H1 (cell line): ENCODE measurements around the gene CIB2. TPM values are rescaled to one million over a fixed set of nuclear protein-coding genes. Genes with fewer than 3 reads are reported as not detected.

Experiments
- CTCF ChIA-PET: fragments of 300-600 bp; sonication (Branson Sonifier 250); formaldehyde crosslinking; loops from one replicate; lab custom pipeline; 2021; ENCODE audit not compliant: partially characterized antibody; lab: Charles Lee
- POLR2A ChIA-PET: fragments of 300-600 bp; sonication (Branson Sonifier 250); formaldehyde crosslinking; loops from one replicate; lab custom pipeline; 2021; ENCODE audit warnings: inconsistent platforms; ENCODE audit not compliant: partially characterized antibody; lab: Charles Lee
- DNase-seq, 2 experiments: peaks; one replicate each; pipeline versions ENCODE4 v3.0.0 to v3.0.0-alpha.2; 2010 to 2022; ENCODE audit warnings: low spot score in 2 of 2, low read depth in 1 of 2, mixed read lengths in 1 of 2
- FAIRE-seq: peaks from 2 replicates; lab custom pipeline; 2011; peaks lifted over from hg19 to GRCh38; lab: Jason Lieb, UNC
- H2AFZ ChIP-seq: 2 replicates; pipeline ENCODE4 v1.8.1; 2012; ENCODE audit warnings: low read length, inconsistent platforms
- H2AK5ac ChIP-seq: 2 replicates; pipeline ENCODE4 v1.6.1; 2013; ENCODE audit warnings: low read depth, low read length
- H2BK120ac ChIP-seq: replicated peaks from 2 replicates; pipeline ENCODE3; 2013; ENCODE audit warnings: low read depth, low read length, inconsistent platforms
- H2BK12ac ChIP-seq: 2 replicates; pipeline ENCODE4 v1.6.1; 2013; ENCODE audit warnings: low read depth, low read length
- H2BK15ac ChIP-seq: 2 replicates; pipeline ENCODE4 v1.6.1; 2013; ENCODE audit warnings: low read length
- H2BK20ac ChIP-seq: 2 replicates; pipeline ENCODE4 v1.6.1; 2013; ENCODE audit warnings: low read length
- H2BK5ac ChIP-seq: 2 replicates; pipeline ENCODE4 v1.6.1; 2013; ENCODE audit warnings: low read depth, low read length
- H3K14ac ChIP-seq: 2 replicates; pipeline ENCODE4 v1.6.1; 2013; ENCODE audit warnings: inconsistent platforms; ENCODE audit not compliant: insufficient read length
- H3K18ac ChIP-seq: 2 replicates; pipeline ENCODE4 v1.6.1; 2013; ENCODE audit warnings: low read length; ENCODE audit errors: extremely low read depth
- H3K23ac ChIP-seq: 2 replicates; pipeline ENCODE4 v1.6.1; 2013; ENCODE audit warnings: inconsistent platforms; ENCODE audit not compliant: insufficient read length
- H3K23me2 ChIP-seq: 2 replicates; pipeline ENCODE4 v1.6.1; 2013; ENCODE audit warnings: low read depth, low read length
- H3K27ac ChIP-seq: 2 replicates; pipeline ENCODE4 v1.6.1; 2011; ENCODE audit warnings: low read depth, low read length, inconsistent platforms
- H3K27me3 ChIP-seq, 4 experiments: replicated peaks in 1 of 4; 1 replicate in 1 of 4; 2 replicates in 3 of 4; pipeline versions ENCODE4 v1.6.1 to v1.8.1; 2011 to 2013; ENCODE audit warnings: low read length in 3 of 4, mild to moderate bottlenecking in 3 of 4, inconsistent platforms in 2 of 4, mixed read lengths in 2 of 4, moderate library complexity in 1 of 4; ENCODE audit not compliant: control insufficient read depth in 3 of 4, insufficient read depth in 3 of 4; ENCODE audit errors: extremely low read depth in 1 of 4
- H3K36me3 ChIP-seq, 4 experiments: 2 replicates each; pipeline versions ENCODE4 v1.6.1 to v1.8.1; 2011 to 2013; ENCODE audit warnings: mild to moderate bottlenecking in 4 of 4, low read length in 3 of 4, moderate library complexity in 2 of 4, control low read depth in 1 of 4, inconsistent platforms in 1 of 4; ENCODE audit not compliant: insufficient read depth in 4 of 4, control insufficient read depth in 2 of 4
- H3K4ac ChIP-seq: replicated peaks from 2 replicates; pipeline ENCODE3; 2013; ENCODE audit warnings: low read length, low read depth, mixed read lengths, inconsistent platforms; ENCODE audit not compliant: insufficient read length
- H3K4me1 ChIP-seq, 4 experiments: replicated peaks in 1 of 4; 1 replicate in 1 of 4; 2 replicates in 3 of 4; pipeline versions ENCODE4 v1.6.1 to v1.8.1; 2011 to 2013; ENCODE audit warnings: low read length in 3 of 4, inconsistent platforms in 2 of 4, mixed read lengths in 1 of 4; ENCODE audit not compliant: insufficient read depth in 4 of 4, control insufficient read depth in 3 of 4
- H3K4me2 ChIP-seq, 2 experiments: 2 replicates each; pipeline versions ENCODE4 v1.6.1 to v1.8.1; 2011 to 2013; ENCODE audit warnings: low read depth in 2 of 2, low read length in 2 of 2, control low read depth in 1 of 2, inconsistent platforms in 1 of 2, mild to moderate bottlenecking in 1 of 2; ENCODE audit not compliant: insufficient read depth in 1 of 2
- H3K4me3 ChIP-seq, 4 experiments: fragments of 200-600, 300-600 bp in 1 of 4; sonication (generic), shearing (Covaris generic), sonication (Bioruptor Twin) in 1 of 4; 2 replicates each; pipeline versions ENCODE4 v1.5.1 to v1.8.1; 2011 to 2016; ENCODE audit warnings: low read length in 4 of 4, low read depth in 3 of 4, control low read depth in 2 of 4, inconsistent platforms in 2 of 4, mild to moderate bottlenecking in 2 of 4, mixed read lengths in 1 of 4, moderate library complexity in 1 of 4; ENCODE audit not compliant: insufficient read depth in 2 of 4; ENCODE audit errors: extremely low read depth in 1 of 4
- H3K56ac ChIP-seq: replicated peaks from 2 replicates; pipeline ENCODE3; 2013; ENCODE audit warnings: low read depth, mild to moderate bottlenecking, mixed read lengths, low read length, inconsistent platforms; ENCODE audit not compliant: insufficient read length
- H3K79me1 ChIP-seq: 2 replicates; pipeline ENCODE4 v1.6.1; 2013; ENCODE audit warnings: low read depth, low read length, control low read depth
- H3K79me2 ChIP-seq, 2 experiments: 2 replicates each; pipeline versions ENCODE4 v1.6.1 to v1.8.1; 2012 to 2013; ENCODE audit warnings: low read length in 2 of 2, mild to moderate bottlenecking in 2 of 2, inconsistent platforms in 1 of 2; ENCODE audit not compliant: insufficient read depth in 2 of 2, control insufficient read depth in 1 of 2
- H3K9ac ChIP-seq, 4 experiments: replicated peaks in 1 of 4; 1 replicate in 1 of 4; 2 replicates in 3 of 4; pipeline versions ENCODE4 v1.6.1 to v1.8.1; 2011 to 2013; ENCODE audit warnings: low read depth in 3 of 4, low read length in 3 of 4, control low read depth in 2 of 4, mild to moderate bottlenecking in 2 of 4, moderate library complexity in 2 of 4, inconsistent platforms in 1 of 4; ENCODE audit errors: extremely low read depth in 1 of 4
- H3K9me3 ChIP-seq, 2 experiments: 2 replicates each; pipeline versions ENCODE4 v1.6.1 to v1.8.1; 2012 to 2013; ENCODE audit warnings: mild to moderate bottlenecking in 2 of 2, moderate library complexity in 2 of 2, control low read depth in 1 of 2, inconsistent platforms in 1 of 2, low read depth in 1 of 2, low read length in 1 of 2, mixed read lengths in 1 of 2; ENCODE audit not compliant: insufficient read depth in 2 of 2
- H4K20me1 ChIP-seq, 2 experiments: replicated peaks in 1 of 2; 2 replicates each; pipeline versions ENCODE3 to v1.8.1; 2011 to 2013; ENCODE audit warnings: inconsistent platforms in 2 of 2, low read length in 2 of 2, mild to moderate bottlenecking in 1 of 2; ENCODE audit not compliant: insufficient read depth in 2 of 2, control insufficient read depth in 1 of 2
- H4K5ac ChIP-seq: 2 replicates; pipeline ENCODE4 v1.6.1; 2013; ENCODE audit warnings: low read length, low read depth, mixed read lengths, inconsistent platforms; ENCODE audit not compliant: insufficient read length
- H4K8ac ChIP-seq: 2 replicates; pipeline ENCODE4 v1.8.0; 2013; ENCODE audit warnings: mild to moderate bottlenecking, moderate library complexity, low read length, inconsistent platforms; ENCODE audit not compliant: insufficient read depth; ENCODE audit errors: extremely low read depth
- H4K91ac ChIP-seq: replicated peaks from 2 replicates; pipeline ENCODE3; 2013; ENCODE audit warnings: low read length, mixed read lengths, inconsistent platforms; ENCODE audit not compliant: insufficient read length
- GABPA ChIP-seq: IDR thresholded peaks from 2 replicates; pipeline ENCODE4 v1.6.1; 2011; ENCODE audit warnings: mild to moderate bottlenecking, low read length, moderate library complexity, borderline replicate concordance; ENCODE audit not compliant: insufficient read depth
- POU5F1 ChIP-seq: IDR thresholded peaks from 2 replicates; pipeline ENCODE4 v1.6.1; 2011; ENCODE audit warnings: low read depth, mild to moderate bottlenecking, low read length, moderate library complexity
- USF2 ChIP-seq: IDR thresholded peaks from 2 replicates; pipeline ENCODE4 v1.6.1; 2011; ENCODE audit warnings: low read length, improper control_type of control experiment
- WGBS, 2 experiments: shearing (Covaris generic) in 1 of 2; methylation state at CpG; one replicate each; pipeline versions ENCODE4 v1.1.6 to v1.1.7; 2013 to 2015; ENCODE audit warnings: low lambda C conversion rate in 2 of 2, mixed read lengths in 2 of 2, inconsistent platforms in 1 of 2, low coverage in 1 of 2, missing lambda C conversion rate in 1 of 2; ENCODE audit not compliant: insufficient replicate concordance in 2 of 2, insufficient coverage in 1 of 2, insufficient read length in 1 of 2; ENCODE audit errors: extremely low coverage in 1 of 2, missing lambda C conversion rate in 1 of 2; 5-methylcytosine and 5-hydroxymethylcytosine counted together
- polyA plus RNA-seq, 7 experiments: library from polyadenylated mRNA; depleted of rRNA in 3 of 7; stranded (reverse) in 5 of 7; unstranded in 2 of 7; fragments of >200 nt in 5 of 7; fragments of 200-250 nt in 2 of 7; gene quantifications; 1 replicate in 5 of 7; 2 replicates in 1 of 7; 4 replicates in 1 of 7; pipeline versions ENCODE4 v1.2.1 to v1.2.3, GENCODE V29; 2011 to 2013; ENCODE audit warnings: missing spikeins in 2 of 7, mixed read lengths in 2 of 7
- total RNA-seq: library from RNA; stranded (reverse); fragmentation: NEBNext Ultra II Directional; extraction: Animal tissue kit (Norgen Biotek cat#: 25700); gene quantifications from 2 replicates; pipeline ENCODE4 v1.2.1, GENCODE V29; 2021

Gene CIB2
- total and polyA plus RNA-seq, 2 of the 8 experiments (the other 6 are each of a cell fraction or from before 2014, with no cell fraction given): 41.5 to 45.8 TPM

- H3K27ac ChIP-seq: no peak overlapping the region
- no peak overlapping the region for H3K4me3 ChIP-seq
- H2BK5ac ChIP-seq: no peak overlapping the region
- no peak for FAIRE-seq
- no peaks in the 10 kb centered on the region for H3K36me3 ChIP-seq
- H3K18ac ChIP-seq: no peak overlapping the region
- H3K79me1 ChIP-seq: peaks cover 3% of the 10 kb centered on the region; the same call in 1 of the 2 replicates
- H3K56ac ChIP-seq: no peak overlapping the region
- H4K20me1 ChIP-seq: no peaks in the 10 kb centered on the region
- no peak overlapping the region for H3K14ac ChIP-seq
- H3K23ac ChIP-seq: no peak overlapping the region
- no peak overlapping the region for H2BK120ac ChIP-seq
- H2BK20ac ChIP-seq: no peak overlapping the region
- H4K91ac ChIP-seq: no peak overlapping the region
- H2BK12ac ChIP-seq: no peak overlapping the region
- WGBS, 2 experiments: 97% methylated on average over 2 of the region's 2 CpGs; no CpG with 5 or more reads in 1 of the 2 experiments
- peaks cover 10% of the 10 kb centered on the region for H3K23me2 ChIP-seq
- no peak overlapping the region for H2AFZ ChIP-seq
- no peaks in the 10 kb centered on the region; a peak in 1 of 7 replicates for H3K27me3 ChIP-seq
- DNase-seq: no peak
- peaks cover 0 to 19% (median 12%) of the 10 kb centered on the region in 4 experiments; a peak in 6 of 7 replicates for H3K4me1 ChIP-seq
- CTCF ChIA-PET: interaction anchor here (0.6 kb wide), 1 partner anchor 25 kb away, joined by 3 read pairs; no protein-coding TSS in a partner anchor
- H3K4me2 ChIP-seq: no peak overlapping the region
- no peak overlapping the region for H3K9ac ChIP-seq
- no peak overlapping the region for H2AK5ac ChIP-seq
- H2BK15ac ChIP-seq: no peak overlapping the region
- TF ChIP-seq POU5F1 (no peak), GABPA (no peak), USF2 (no peak)
- H4K5ac ChIP-seq: no peak overlapping the region
- no peaks in the 10 kb centered on the region for H3K79me2 ChIP-seq
- POLR2A ChIA-PET: no interaction called here
- no peaks in the 10 kb centered on the region for H3K9me3 ChIP-seq
- H4K8ac ChIP-seq: no peak overlapping the region
- no peak overlapping the region for H3K4ac ChIP-seq
Measured at GRCh38 chr15:78133801-78134200, 2.6 kb upstream of the CIB2 start.
